Ovary (tissue), 9 donors: Measurements from ENCODE around the gene DACT3. TPM values are rescaled to one million over a fixed set of nuclear protein-coding genes. Genes with fewer than 3 reads are reported as not detected.

Experiments
- DNase-seq, 5 donors: peaks; one replicate each; pipeline ENCODE4 v3.0.0-alpha.2; 2019 to 2020
- H3K27ac ChIP-seq, 2 donors: fragments of 200-600 bp; one replicate each; pipeline versions ENCODE4 v1.5.1 to v1.8.0; 2019 to 2022
- H3K27me3 ChIP-seq: fragments of 200-600 bp; one replicate; pipeline ENCODE4 v1.8.0; 2022
- H3K36me3 ChIP-seq: fragments of 200-600 bp; sonication (generic); one replicate; pipeline ENCODE4 v1.5.1; 2019
- H3K4me1 ChIP-seq: one replicate; pipeline ENCODE4 v1.8.1; 2013; ENCODE audit warnings: mild to moderate bottlenecking, moderate library complexity; ENCODE audit not compliant: insufficient read depth
- H3K4me3 ChIP-seq: fragments of 200-600 bp; sonication (generic); one replicate; pipeline ENCODE4 v1.5.1; 2017
- H3K9me3 ChIP-seq, 2 donors: fragments of 200-600 bp in 1 of 2; sonication (generic) in 1 of 2; one replicate each; pipeline versions ENCODE4 v1.5.1 to v1.8.1; 2013 to 2019; ENCODE audit warnings: mild to moderate bottlenecking in 1 of 2, moderate library complexity in 1 of 2
- CTCF ChIP-seq, 3 donors: fragments of 450-650 bp in 2 of 3; fragments of 200-600 bp in 1 of 3; IDR thresholded peaks; one replicate each; pipeline versions ENCODE4 v1.5.1 to v1.8.0; 2016 to 2022; ENCODE audit warnings: antibody characterized with exemption in 3 of 3, mild to moderate bottlenecking in 1 of 3
- EP300 ChIP-seq: sonication (generic); formaldehyde crosslinking; IDR thresholded peaks from one replicate; pipeline ENCODE4 v1.6.1; 2017; ENCODE audit warnings: antibody characterized with exemption
- POLR2A ChIP-seq: fragments of 450-650 bp; IDR thresholded peaks from one replicate; pipeline ENCODE4 v1.6.1; 2017; ENCODE audit warnings: antibody characterized with exemption, mild to moderate bottlenecking, moderate library complexity
- WGBS, 3 donors: extraction: QIAGEN DNeasy Blood & Tissue Kit in 1 of 3; methylation state at CpG; one replicate each; pipeline versions ENCODE4 v1.1.5 to v1.1.7; 2013 to 2017; 5-methylcytosine and 5-hydroxymethylcytosine counted together
- intact Hi-C, 4 donors: fragments of 100-400 bp; cut with DNase I; formaldehyde crosslinking; loops; one replicate each; pipeline versions ENCODE4 v1.11.0 to v1.15.1; 2022 to 2023
- polyA plus RNA-seq, 2 donors: library from polyadenylated mRNA; stranded (reverse); fragments of 200-250 nt in 1 of 2; fragments of 350-450 nt in 1 of 2; fragmentation: Illumina TruSeq in 1 of 2; extraction: RNeasy Lipid Tissue Mini Kit (QIAGEN cat#74804) in 1 of 2; gene quantifications; one replicate each; pipeline ENCODE4 v1.2.3, GENCODE V29; 2013 to 2014
- total RNA-seq, 7 donors: library from RNA; depleted of rRNA in 2 of 7; stranded (reverse); fragments of >200 nt in 2 of 7; fragmentation: NEBNext Ultra II Directional in 3 of 7; extraction: Animal tissue kit (Norgen Biotek cat#: 25700) in 3 of 7; gene quantifications; one replicate each; pipeline versions ENCODE4 v1.1.0 to v1.2.4, GENCODE V29; 2016 to 2023
- donor health status: DM: no; HTN: no; CAD: no; lungs with moderate emphysema.
- donor health status: DM: no; HTN: no; CAD: no.
- donor health status: Bipolar disorder and iron deficiency.
- donor health status: DM: yes; HTN: yes; CAD: no.
- donor health status: DM: no; HTN: no; CAD: no.
- donor health status: DM: yes; HTN: yes; CAD: no.

The DACT3 gene
- total and polyA plus RNA-seq, 9 donors: 7.6 to 56.5 (median 20.8) TPM

DNA sequence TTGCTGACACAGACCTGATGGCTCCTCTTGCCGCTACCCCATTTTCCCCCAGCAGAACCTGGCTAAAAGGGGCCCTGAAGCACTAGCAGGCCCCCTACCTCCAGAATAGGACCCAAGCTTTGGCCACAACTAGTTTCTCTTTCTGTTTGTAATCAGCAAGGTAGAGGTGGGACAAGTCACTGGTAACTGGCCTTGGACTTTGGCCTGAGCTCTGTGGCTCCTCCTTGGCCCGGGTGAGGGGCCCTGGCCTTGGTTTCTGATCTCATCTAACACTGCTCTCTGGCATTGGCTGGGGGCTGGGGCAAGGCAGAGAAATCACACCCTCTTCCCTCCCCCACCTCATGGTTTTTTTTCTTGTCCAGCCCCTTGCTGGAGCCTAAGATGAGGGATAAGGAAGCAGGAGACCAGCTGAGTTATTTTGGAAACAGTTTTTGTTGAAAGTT, 57.8 kb downstream of the DACT3 start:
- no peaks in the 10 kb centered on the region for H3K9me3 ChIP-seq
- H3K27ac ChIP-seq: peak overlapping the region in 1 of 2 donors; percentile 97
- no peaks in the 10 kb centered on the region for H3K36me3 ChIP-seq
- H3K4me3 ChIP-seq: peak overlapping the region; percentile 100
- peak in 1 of 5 donors; percentile 51 for DNase-seq
- TF ChIP-seq CTCF (IDR thresholded peaks at IDR 0.05) (no peak), EP300 (no peak), POLR2A (no peak)
- no peaks in the 10 kb centered on the region for H3K27me3 ChIP-seq
- peaks cover 15% of the 10 kb centered on the region for H3K4me1 ChIP-seq
- intact Hi-C loops: loop anchor here in 1 of 4 donors (10.0 kb wide), 2 partner anchors 62 to 142 kb away; partner anchors contain the start of genes DACT3, FKRP and STRN4
- 13 to 19% (median 15%) methylated on average over 2 of the region's 2 CpGs for WGBS, 3 donors

DNA sequence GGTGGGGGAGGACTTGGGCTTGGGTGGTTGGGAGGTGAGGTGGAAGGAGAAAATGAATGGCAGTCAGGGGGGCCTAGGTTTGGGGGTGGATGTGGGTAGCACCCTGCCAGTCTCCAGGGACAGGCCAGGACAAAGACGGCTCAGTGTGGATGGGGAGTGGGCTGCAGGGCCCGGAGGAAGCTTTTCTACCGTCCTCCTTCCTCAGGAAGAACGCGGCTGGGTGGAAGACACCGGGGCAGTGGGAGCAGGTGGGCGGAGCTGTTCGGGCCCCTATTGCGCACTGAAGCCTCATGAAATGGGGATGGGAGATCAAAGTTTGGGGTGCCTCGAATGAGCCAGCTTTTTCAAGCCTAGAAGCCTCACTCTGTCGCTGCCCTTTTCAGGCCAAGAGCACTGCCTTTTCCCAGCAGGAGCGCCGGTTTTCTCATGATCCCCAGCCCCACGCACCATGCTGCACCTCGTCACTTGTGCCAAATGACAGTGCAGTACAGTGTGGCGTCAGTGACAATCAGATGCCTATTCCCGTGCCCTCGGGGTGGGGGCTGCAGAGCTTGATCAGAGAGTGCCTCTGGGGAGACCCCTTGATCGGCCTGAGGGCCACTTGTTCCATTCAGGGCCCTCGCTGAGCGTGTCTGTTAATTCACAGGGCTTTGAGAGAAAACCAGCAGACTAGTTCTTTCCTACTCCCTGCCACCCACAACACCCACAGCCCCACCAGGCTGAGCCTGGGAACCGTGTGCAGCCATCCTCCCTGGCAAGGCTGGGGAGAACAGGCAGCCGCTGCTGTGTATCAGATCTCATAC, 58.4 kb downstream of the DACT3 start:
- intact Hi-C loops: loop anchor here in 1 of 4 donors (10.0 kb wide), 2 partner anchors 62 to 142 kb away; partner anchors contain the start of genes DACT3, FKRP and STRN4

GRCh38 chr19:46601318-46602224, 59.4 kb downstream of the DACT3 start, which contains the start of gene CALM3:
CALM3 (plus strand) TSS chr19:46601330; CDS start chr19:46601435, 105 bp downstream.
- Histone ChIP-seq H3K4me1 (peaks cover 15% of the 10 kb centered on the region), H3K9me3 (no peaks in the 10 kb centered on the region), H3K36me3 (no peaks in the 10 kb centered on the region), H3K27me3 (no peaks in the 10 kb centered on the region), H3K4me3 (peak within 1 kb of the TSS; percentile 100), H3K27ac (peak within 1 kb of the TSS; percentile 97 to 98)
- TF ChIP-seq CTCF (IDR thresholded peaks at IDR 0.05) (no peak), POLR2A (peak; percentile 69)
- WGBS, 3 donors: 0% methylated on average over 31 to 51 of the region's 51 CpGs
- DNase-seq: peak in 2 of 5 donors; percentile 53 to 59
- intact Hi-C loops: loop anchor here in 1 of 4 donors (10.0 kb wide), 2 partner anchors 63 to 143 kb away; partner anchors contain the start of genes DACT3, FKRP and STRN4

More for the DNA sequence above, 58.4 kb downstream of the DACT3 start:
- no peaks in the 10 kb centered on the region for H3K9me3 ChIP-seq
- H3K27me3 ChIP-seq: no peaks in the 10 kb centered on the region
- TF ChIP-seq CTCF (IDR thresholded peaks at IDR 0.05) (no peak), POLR2A (no peak), EP300 (no peak)
- H3K4me3 ChIP-seq: peak overlapping the region; percentile 100
- peak overlapping the region in 1 of 2 donors; percentile 97 for H3K27ac ChIP-seq
- 9 to 11% (median 10%) methylated on average over 23 of the region's 23 CpGs for WGBS, 3 donors
- peak in 1 of 5 donors; percentile 43 for DNase-seq
- H3K4me1 ChIP-seq: peaks cover 15% of the 10 kb centered on the region
- H3K36me3 ChIP-seq: no peaks in the 10 kb centered on the region
